ENCODE measurements around the gene NUP210L. TPM values are rescaled to one million over a fixed set of nuclear protein-coding genes. Genes with fewer than 3 reads are reported as not detected.

Gene NUP210L
- total and polyA plus RNA-seq, 2 donors (not counting 3 experiments of a cell fraction or from before 2014, with no cell fraction given) = 0.01 to 0.07 TPM

DNA sequence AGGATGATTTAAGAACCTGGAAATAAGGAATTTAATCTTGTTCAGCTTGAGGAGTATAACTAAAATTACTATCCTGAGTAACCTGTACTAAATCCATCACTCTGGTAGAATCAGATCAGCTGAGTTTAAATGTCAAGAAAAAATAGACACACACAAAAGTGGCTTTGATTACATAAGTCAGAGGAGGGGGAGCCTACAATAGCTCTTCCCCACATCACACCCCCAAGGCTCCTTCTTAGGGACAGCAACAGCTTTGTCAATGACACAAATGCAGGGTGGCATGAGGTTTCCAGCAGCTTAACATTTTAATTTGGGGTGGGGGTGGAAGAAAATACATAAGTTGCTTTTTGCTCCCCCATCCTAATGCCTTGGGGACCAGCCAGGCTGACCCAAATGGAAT lies 12.6 kb upstream of the NUP210L start:
- Histone ChIP-seq H2AFZ (ENCODE audit: low read depth, low read length) (no peak overlapping the region), H3K79me2 (ENCODE audit: control insufficient read depth, insufficient read depth, low read length) (peaks cover 77% of the 10 kb centered on the region), H3K4me2 (ENCODE audit: insufficient read depth, low read length) (no peak overlapping the region), H3K4me3 (replicated peaks in 1 of 3; ENCODE audit: insufficient read depth in 1 of 3, low read depth in 1 of 3, low read length in 3 of 3) (no peak overlapping the region), H4K20me1 (replicated peaks; ENCODE audit: control insufficient read depth, extremely low read depth, insufficient read depth, low read length) (peaks cover 6% of the 10 kb centered on the region), H3K9me1 (replicated peaks; ENCODE audit: control insufficient read depth, extremely low read depth, insufficient read depth, low read length) (no peaks in the 10 kb centered on the region), H3K36me3 (ENCODE audit: control insufficient read depth in 2 of 2, extremely low read depth in 1 of 2, insufficient read depth in 2 of 2, low read length in 2 of 2) (peaks cover 52 to 67% of the 10 kb centered on the region in 2 experiments), H3K9ac (replicated peaks; ENCODE audit: extremely low read depth, insufficient read depth, low read length) (no peak overlapping the region), H3K27me3 (ENCODE audit: control insufficient read depth in 2 of 2, insufficient read depth in 2 of 2, low read length in 2 of 2) (no peaks in the 10 kb centered on the region), H3K4me1 (ENCODE audit: control insufficient read depth, extremely low read depth, insufficient read depth, low read length) (no peaks in the 10 kb centered on the region), H3K27ac (ENCODE audit: insufficient read depth, low read depth, low read length) (no peak overlapping the region), H3K9me3 (replicated peaks; ENCODE audit: control insufficient read depth, insufficient read depth, low read length) (no peaks in the 10 kb centered on the region)
- TF ChIP-seq POLR2AphosphoS5 (IDR thresholded peaks at IDR 0.05; ENCODE audit: insufficient read depth, low read depth, low read length) (peak; percentile 1), GATA2 (IDR thresholded peaks at IDR 0.05; ENCODE audit: insufficient read depth, insufficient read length, low read depth, low read length) (no peak)
- DNase-seq (ENCODE audit: low read depth, low spot score) (no peak), FAIRE-seq (no peak)
- dilution Hi-C loops (cut with MboI; ENCODE audit: extremely low pct_ligation_motif_present, low sequenced_read_pairs) (no loop called here), intact Hi-C loops (cut with micrococcal nuclease) (no loop called here)
- POLR2A ChIA-PET = no interaction called here
- no TSS peak for BruUV-seq (replicated peaks)
- CTCF ChIA-PET = no interaction called here

DNA sequence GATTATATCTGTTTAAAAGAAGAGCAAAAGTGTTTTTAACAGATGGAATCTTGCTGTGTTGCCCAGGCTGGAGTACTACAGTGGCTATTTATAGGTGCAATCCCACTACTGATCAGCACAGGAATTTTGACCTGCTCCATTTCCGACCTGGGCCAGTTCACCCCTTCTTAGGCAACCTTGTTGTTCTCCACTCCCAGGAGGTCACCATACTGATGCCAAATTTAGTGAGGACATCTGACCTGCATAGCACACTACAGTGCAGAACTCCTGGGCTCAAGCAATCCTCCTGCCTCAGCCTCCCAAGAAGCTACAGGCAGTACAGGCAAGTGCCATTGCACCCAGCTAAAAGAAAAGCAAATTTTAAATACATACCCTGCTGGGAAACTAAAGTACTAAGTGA lies 11.3 kb upstream of the NUP210L start:
- no TSS peak for BruUV-seq (replicated peaks)

More for the DNA sequence above, 11.3 kb upstream of the NUP210L start:
- DNase-seq (ENCODE audit: low read depth, low spot score) = no peak
- H3K9ac ChIP-seq (replicated peaks; ENCODE audit: extremely low read depth, insufficient read depth, low read length) = no peak overlapping the region
- POLR2A ChIA-PET = interaction anchor here (0.7 kb wide), 1 partner anchor 631 kb away, joined by 3 read pairs; no protein-coding TSS in a partner anchor
- no peak for FAIRE-seq
- H4K20me1 ChIP-seq (replicated peaks; ENCODE audit: control insufficient read depth, extremely low read depth, insufficient read depth, low read length) = peaks cover 3% of the 10 kb centered on the region
- dilution Hi-C loops (cut with MboI; ENCODE audit: extremely low pct_ligation_motif_present, low sequenced_read_pairs) = no loop called here
- no peak overlapping the region for H2AFZ ChIP-seq (ENCODE audit: low read depth, low read length)
- H3K27ac ChIP-seq (ENCODE audit: insufficient read depth, low read depth, low read length) = no peak overlapping the region
- no peaks in the 10 kb centered on the region for H3K4me1 ChIP-seq (ENCODE audit: control insufficient read depth, extremely low read depth, insufficient read depth, low read length)
- H3K27me3 ChIP-seq (ENCODE audit: control insufficient read depth in 2 of 2, insufficient read depth in 2 of 2, low read length in 2 of 2) = no peaks in the 10 kb centered on the region
- CTCF ChIA-PET = interaction anchor here (1.6 kb wide), 1 partner anchor 33 kb away, joined by 3 read pairs; no protein-coding TSS in a partner anchor
- no peaks in the 10 kb centered on the region for H3K9me1 ChIP-seq (replicated peaks; ENCODE audit: control insufficient read depth, extremely low read depth, insufficient read depth, low read length)
- H3K36me3 ChIP-seq (ENCODE audit: control insufficient read depth in 2 of 2, extremely low read depth in 1 of 2, insufficient read depth in 2 of 2, low read length in 2 of 2) = peaks cover 45 to 61% of the 10 kb centered on the region in 2 experiments
- no peak overlapping the region for H3K4me2 ChIP-seq (ENCODE audit: insufficient read depth, low read length)
- H3K9me3 ChIP-seq (replicated peaks; ENCODE audit: control insufficient read depth, insufficient read depth, low read length) = no peaks in the 10 kb centered on the region
- intact Hi-C loops (cut with micrococcal nuclease) = no loop called here
- TF ChIP-seq, protein P1, sequence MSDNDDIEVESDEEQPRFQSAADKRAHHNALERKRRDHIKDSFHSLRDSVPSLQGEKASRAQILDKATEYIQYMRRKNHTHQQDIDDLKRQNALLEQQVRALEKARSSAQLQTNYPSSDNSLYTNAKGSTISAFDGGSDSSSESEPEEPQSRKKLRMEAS (IDR thresholded peaks at IDR 0.05; ENCODE audit: insufficient read depth, insufficient read length) = no peak
- TF ChIP-seq GATA2 (IDR thresholded peaks at IDR 0.05; ENCODE audit: insufficient read depth, insufficient read length, low read depth, low read length) (no peak), CTCF (IDR thresholded peaks at IDR 0.05; ENCODE audit: extremely low read depth in 1 of 2, insufficient read depth in 1 of 2, low read depth in 1 of 2, low read length in 2 of 2) (no peak)
- H3K79me2 ChIP-seq (ENCODE audit: control insufficient read depth, insufficient read depth, low read length) = peaks cover 73% of the 10 kb centered on the region
- H3K4me3 ChIP-seq (replicated peaks in 1 of 3; ENCODE audit: insufficient read depth in 1 of 3, low read depth in 1 of 3, low read length in 3 of 3) = no peak overlapping the region

Measured in endothelial cell of umbilical vein (primary cell).